Measurements from ENCODE around the gene GMEB2.

The GMEB2 gene

GRCh38 chr20:63547725-63548480, 79.0 kb downstream of the GMEB2 start, which contains the start of gene SRMS:
Gene SRMS (minus strand): TSS chr20:63547749. CDS start chr20:63547463, 286 bp downstream.
- Histone ChIP-seq H3K27me3 (replicated peaks in 2 of 5; ENCODE audit: control insufficient read depth in 4 of 5, insufficient read depth in 5 of 5, low read length in 4 of 5) (peaks cover 0 to 32% (median 7%) of the 10 kb centered on the region in 5 experiments), H3K36me3 (ENCODE audit: control insufficient read depth in 4 of 4, insufficient read depth in 4 of 4, low read length in 3 of 4) (no peaks in the 10 kb centered on the region), H3K27ac (ENCODE audit: insufficient read depth in 1 of 2, low read depth in 1 of 2, low read length in 2 of 2, poor library complexity in 1 of 2, severe bottlenecking in 2 of 2) (no peak within 1 kb of the TSS), H3K4me1 (ENCODE audit: control extremely low read depth in 1 of 4, control insufficient read depth in 4 of 4, insufficient read depth in 4 of 4, low read length in 3 of 4) (peaks cover 0 to 11% (median 8%) of the 10 kb centered on the region in 4 experiments), H3K4me3 (ENCODE audit: control insufficient read depth in 1 of 7, extremely low read depth in 1 of 7, insufficient read depth in 4 of 7, low read depth in 2 of 7, low read length in 6 of 7) (no peak within 1 kb of the TSS), H3K9me3 (ENCODE audit: control extremely low read depth in 1 of 5, control insufficient read depth in 4 of 5, insufficient read depth in 2 of 5, low read depth in 1 of 5, low read length in 4 of 5) (no peaks in the 10 kb centered on the region)
- ChIA-PET CTCF (interaction anchor here (2.3 kb wide), 1 partner anchor 10 kb away, joined by 9 read pairs; the partner anchor contains the start of gene PTK6), POLR2A (no interaction called here)
- 72% methylated on average over 18 of the region's 35 CpGs for WGBS (ENCODE audit: insufficient coverage)
- DNase-seq = no peak

GRCh38 chr20:63546956-63547724, 79.8 kb downstream of the GMEB2 start:
- no peaks in the 10 kb centered on the region for H3K9me3 ChIP-seq (ENCODE audit: control extremely low read depth in 1 of 5, control insufficient read depth in 4 of 5, insufficient read depth in 2 of 5, low read depth in 1 of 5, low read length in 4 of 5)
- H3K27ac ChIP-seq (ENCODE audit: insufficient read depth in 1 of 2, low read depth in 1 of 2, low read length in 2 of 2, poor library complexity in 1 of 2, severe bottlenecking in 2 of 2) = no peak overlapping the region
- no peak overlapping the region for H3K4me3 ChIP-seq (ENCODE audit: control insufficient read depth in 1 of 7, extremely low read depth in 1 of 7, insufficient read depth in 4 of 7, low read depth in 2 of 7, low read length in 6 of 7)
- 64% methylated on average over 51 of the region's 58 CpGs for WGBS (ENCODE audit: insufficient coverage)
- POLR2A ChIA-PET = no interaction called here
- peaks cover 0 to 32% (median 7%) of the 10 kb centered on the region in 5 experiments for H3K27me3 ChIP-seq (replicated peaks in 2 of 5; ENCODE audit: control insufficient read depth in 4 of 5, insufficient read depth in 5 of 5, low read length in 4 of 5)
- no peaks in the 10 kb centered on the region for H3K36me3 ChIP-seq (ENCODE audit: control insufficient read depth in 4 of 4, insufficient read depth in 4 of 4, low read length in 3 of 4)
- peaks cover 0 to 3% (median under 1%) of the 10 kb centered on the region in 4 experiments for H3K4me1 ChIP-seq (ENCODE audit: control extremely low read depth in 1 of 4, control insufficient read depth in 4 of 4, insufficient read depth in 4 of 4, low read length in 3 of 4)
- no peak for DNase-seq
- CTCF ChIA-PET = interaction anchor here (1.6 to 2.3 kb wide), 2 partner anchors 8 to 9 kb away, joined by 3 to 9 read pairs; partner anchors contain the start of gene PTK6

GRCh38 chr20:63546256-63546955, 80.5 kb downstream of the GMEB2 start:
- ChIA-PET CTCF (interaction anchor here (1.5 to 2.3 kb wide), 3 partner anchors 8 to 10 kb away, joined by 3 to 9 read pairs (median 4); partner anchors contain the start of gene PTK6), POLR2A (no interaction called here)
- no peak overlapping the region for H3K27ac ChIP-seq (ENCODE audit: insufficient read depth in 1 of 2, low read depth in 1 of 2, low read length in 2 of 2, poor library complexity in 1 of 2, severe bottlenecking in 2 of 2)
- no peak overlapping the region for H3K4me3 ChIP-seq (ENCODE audit: control insufficient read depth in 1 of 7, extremely low read depth in 1 of 7, insufficient read depth in 4 of 7, low read depth in 2 of 7, low read length in 6 of 7)
- no peaks in the 10 kb centered on the region for H3K9me3 ChIP-seq (ENCODE audit: control extremely low read depth in 1 of 5, control insufficient read depth in 4 of 5, insufficient read depth in 2 of 5, low read depth in 1 of 5, low read length in 4 of 5)
- H3K27me3 ChIP-seq (replicated peaks in 2 of 5; ENCODE audit: control insufficient read depth in 4 of 5, insufficient read depth in 5 of 5, low read length in 4 of 5) = peaks cover 0 to 32% (median 7%) of the 10 kb centered on the region in 5 experiments
- H3K4me1 ChIP-seq (ENCODE audit: control extremely low read depth in 1 of 4, control insufficient read depth in 4 of 4, insufficient read depth in 4 of 4, low read length in 3 of 4) = peaks cover 0 to 3% (median 0%) of the 10 kb centered on the region in 4 experiments
- no peak for DNase-seq
- 95% methylated on average over 20 of the region's 20 CpGs for WGBS (ENCODE audit: insufficient coverage)
- no peaks in the 10 kb centered on the region for H3K36me3 ChIP-seq (ENCODE audit: control insufficient read depth in 4 of 4, insufficient read depth in 4 of 4, low read length in 3 of 4)

GRCh38 chr20:63545814-63546213, 81.1 kb downstream of the GMEB2 start:
- Histone ChIP-seq H3K27ac (ENCODE audit: insufficient read depth in 1 of 2, low read depth in 1 of 2, low read length in 2 of 2, poor library complexity in 1 of 2, severe bottlenecking in 2 of 2) (no peak overlapping the region), H3K27me3 (replicated peaks in 2 of 5; ENCODE audit: control insufficient read depth in 4 of 5, insufficient read depth in 5 of 5, low read length in 4 of 5) (peaks cover 0 to 32% (median 7%) of the 10 kb centered on the region in 5 experiments), H3K36me3 (ENCODE audit: control insufficient read depth in 4 of 4, insufficient read depth in 4 of 4, low read length in 3 of 4) (no peaks in the 10 kb centered on the region), H3K9me3 (ENCODE audit: control extremely low read depth in 1 of 5, control insufficient read depth in 4 of 5, insufficient read depth in 2 of 5, low read depth in 1 of 5, low read length in 4 of 5) (no peaks in the 10 kb centered on the region), H3K4me1 (ENCODE audit: control extremely low read depth in 1 of 4, control insufficient read depth in 4 of 4, insufficient read depth in 4 of 4, low read length in 3 of 4) (peaks cover 0 to 3% (median 0%) of the 10 kb centered on the region in 4 experiments), H3K4me3 (ENCODE audit: control insufficient read depth in 1 of 7, extremely low read depth in 1 of 7, insufficient read depth in 4 of 7, low read depth in 2 of 7, low read length in 6 of 7) (no peak overlapping the region)
- 67% methylated on average over 3 of the region's 6 CpGs for WGBS (ENCODE audit: insufficient coverage)
- ChIA-PET CTCF (interaction anchor here (1.5 to 2.3 kb wide), 3 partner anchors 8 to 10 kb away, joined by 3 to 9 read pairs (median 4); partner anchors contain the start of gene PTK6), POLR2A (no interaction called here)
- no peak for DNase-seq

GRCh38 chr20:63544958-63545516, 81.9 kb downstream of the GMEB2 start:
- CTCF ChIA-PET = interaction anchor here (0.5 to 1.5 kb wide), 4 partner anchors 9 to 42 kb away, joined by 3 to 4 read pairs (median 4); no protein-coding TSS in a partner anchor
- 86% methylated on average over 19 of the region's 19 CpGs for WGBS (ENCODE audit: insufficient coverage)
- DNase-seq = no peak
- Histone ChIP-seq H3K36me3 (ENCODE audit: control insufficient read depth in 4 of 4, insufficient read depth in 4 of 4, low read length in 3 of 4) (no peaks in the 10 kb centered on the region), H3K4me1 (ENCODE audit: control extremely low read depth in 1 of 4, control insufficient read depth in 4 of 4, insufficient read depth in 4 of 4, low read length in 3 of 4) (peaks cover 0 to 3% (median 0%) of the 10 kb centered on the region in 4 experiments), H3K27ac (ENCODE audit: insufficient read depth in 1 of 2, low read depth in 1 of 2, low read length in 2 of 2, poor library complexity in 1 of 2, severe bottlenecking in 2 of 2) (no peak overlapping the region), H3K4me3 (ENCODE audit: control insufficient read depth in 1 of 7, extremely low read depth in 1 of 7, insufficient read depth in 4 of 7, low read depth in 2 of 7, low read length in 6 of 7) (no peak overlapping the region), H3K9me3 (ENCODE audit: control extremely low read depth in 1 of 5, control insufficient read depth in 4 of 5, insufficient read depth in 2 of 5, low read depth in 1 of 5, low read length in 4 of 5) (no peaks in the 10 kb centered on the region), H3K27me3 (replicated peaks in 2 of 5; ENCODE audit: control insufficient read depth in 4 of 5, insufficient read depth in 5 of 5, low read length in 4 of 5) (peaks cover 0 to 32% (median 7%) of the 10 kb centered on the region in 5 experiments)
- POLR2A ChIA-PET = no interaction called here

GRCh38 chr20:63544241-63544957, 82.5 kb downstream of the GMEB2 start:
- H3K27me3 ChIP-seq (replicated peaks in 2 of 5; ENCODE audit: control insufficient read depth in 4 of 5, insufficient read depth in 5 of 5, low read length in 4 of 5) = peaks cover 0 to 30% (median 7%) of the 10 kb centered on the region in 5 experiments
- WGBS (ENCODE audit: insufficient coverage) = 92% methylated on average over 24 of the region's 27 CpGs
- H3K27ac ChIP-seq (ENCODE audit: insufficient read depth in 1 of 2, low read depth in 1 of 2, low read length in 2 of 2, poor library complexity in 1 of 2, severe bottlenecking in 2 of 2) = no peak overlapping the region
- H3K36me3 ChIP-seq (ENCODE audit: control insufficient read depth in 4 of 4, insufficient read depth in 4 of 4, low read length in 3 of 4) = no peaks in the 10 kb centered on the region
- H3K4me1 ChIP-seq (ENCODE audit: control extremely low read depth in 1 of 4, control insufficient read depth in 4 of 4, insufficient read depth in 4 of 4, low read length in 3 of 4) = peaks cover 0 to 3% (median 0%) of the 10 kb centered on the region in 4 experiments
- no peak overlapping the region for H3K4me3 ChIP-seq (ENCODE audit: control insufficient read depth in 1 of 7, extremely low read depth in 1 of 7, insufficient read depth in 4 of 7, low read depth in 2 of 7, low read length in 6 of 7)
- ChIA-PET POLR2A (no interaction called here), CTCF (interaction anchor here (0.5 to 1.8 kb wide), 5 partner anchors 8 to 41 kb away, joined by 3 to 4 read pairs (median 4); no protein-coding TSS in a partner anchor)
- no peaks in the 10 kb centered on the region for H3K9me3 ChIP-seq (ENCODE audit: control extremely low read depth in 1 of 5, control insufficient read depth in 4 of 5, insufficient read depth in 2 of 5, low read depth in 1 of 5, low read length in 4 of 5)
- DNase-seq = no peak
